ENCODE data around the gene ING5.

The ING5 gene

GRCh38 chr2:241768850-241769249 lies 67.0 kb downstream of the ING5 start:
- Mint-ChIP-seq H3K4me3 (no peak overlapping the region), H3K27me3 (ENCODE audit: low read depth, poor library complexity) (no peaks in the 10 kb centered on the region), H3K4me1 (peaks cover 44% of the 10 kb centered on the region), H3K27ac (no peak overlapping the region), H3K36me3 (ENCODE audit: low read depth) (no peaks in the 10 kb centered on the region), H3K9me3 (no peaks in the 10 kb centered on the region)
- no peak for TF ChIP-seq CTCF (IDR thresholded peaks at IDR 0.05)
- no peak for DNase-seq

- Mint-ChIP-seq H3K27me3 (ENCODE audit: low read depth, poor library complexity) (no peaks in the 10 kb centered on the region), H3K27ac (no peak overlapping the region), H3K4me3 (no peak overlapping the region), H3K36me3 (ENCODE audit: low read depth) (no peaks in the 10 kb centered on the region), H3K4me1 (peaks cover 38% of the 10 kb centered on the region), H3K9me3 (no peaks in the 10 kb centered on the region)
- DNase-seq, result no peak
- TF ChIP-seq CTCF (IDR thresholded peaks at IDR 0.05), result no peak
These were observed 68.0 kb downstream of the ING5 start for GRCh38 chr2:241769819-241770184.

- peak; percentile 33 for DNase-seq
- H3K4me3 Mint-ChIP-seq, result no peak overlapping the region
- no peaks in the 10 kb centered on the region for H3K27me3 Mint-ChIP-seq (ENCODE audit: low read depth, poor library complexity)
- H3K9me3 Mint-ChIP-seq, result no peaks in the 10 kb centered on the region
- H3K4me1 Mint-ChIP-seq, result peaks cover 40% of the 10 kb centered on the region
- H3K36me3 Mint-ChIP-seq (ENCODE audit: low read depth), result no peaks in the 10 kb centered on the region
- peak overlapping the region; percentile 90 for H3K27ac Mint-ChIP-seq
- TF ChIP-seq CTCF (IDR thresholded peaks at IDR 0.05), result no peak
These were observed 68.5 kb downstream of the ING5 start for GRCh38 chr2:241770185-241770935.

DNA sequence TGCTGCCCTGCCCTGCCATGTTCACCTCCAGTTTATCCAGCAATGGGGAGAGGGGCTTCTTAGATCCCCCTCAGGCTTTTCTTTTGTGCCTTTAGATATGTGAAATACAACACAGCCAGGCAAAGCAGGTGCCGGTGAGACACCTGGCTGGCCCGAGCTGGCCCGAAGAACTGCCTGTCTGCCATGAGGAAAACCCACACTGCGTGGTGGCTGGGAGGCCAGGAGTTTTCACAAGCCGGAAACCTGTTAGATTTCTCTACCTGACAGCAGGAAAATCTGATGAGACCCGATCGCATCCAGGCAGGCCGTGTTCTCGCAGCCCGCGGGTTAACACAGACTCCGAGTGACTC lies 69.1 kb downstream of the ING5 start:
- H3K27me3 Mint-ChIP-seq (ENCODE audit: low read depth, poor library complexity), result no peaks in the 10 kb centered on the region
- DNase-seq, result no peak
- TF ChIP-seq CTCF (IDR thresholded peaks at IDR 0.05), result no peak
- peak overlapping the region; percentile 90 for H3K27ac Mint-ChIP-seq
- no peaks in the 10 kb centered on the region for H3K36me3 Mint-ChIP-seq (ENCODE audit: low read depth)
- H3K4me1 Mint-ChIP-seq, result peaks cover 45% of the 10 kb centered on the region
- no peaks in the 10 kb centered on the region for H3K9me3 Mint-ChIP-seq
- no peak overlapping the region for H3K4me3 Mint-ChIP-seq

GRCh38 chr2:241771286-241772062 lies 69.6 kb downstream of the ING5 start:
- no peaks in the 10 kb centered on the region for H3K27me3 Mint-ChIP-seq (ENCODE audit: low read depth, poor library complexity)
- H3K9me3 Mint-ChIP-seq, result no peaks in the 10 kb centered on the region
- no peak for DNase-seq
- peak overlapping the region; percentile 92 for H3K27ac Mint-ChIP-seq
- H3K36me3 Mint-ChIP-seq (ENCODE audit: low read depth), result no peaks in the 10 kb centered on the region
- peaks cover 48% of the 10 kb centered on the region for H3K4me1 Mint-ChIP-seq
- TF ChIP-seq CTCF (IDR thresholded peaks at IDR 0.05), result no peak
- H3K4me3 Mint-ChIP-seq, result peak overlapping the region; percentile 65
